ENCODE results near the gene RUFY4.

Gene RUFY4

DNA sequence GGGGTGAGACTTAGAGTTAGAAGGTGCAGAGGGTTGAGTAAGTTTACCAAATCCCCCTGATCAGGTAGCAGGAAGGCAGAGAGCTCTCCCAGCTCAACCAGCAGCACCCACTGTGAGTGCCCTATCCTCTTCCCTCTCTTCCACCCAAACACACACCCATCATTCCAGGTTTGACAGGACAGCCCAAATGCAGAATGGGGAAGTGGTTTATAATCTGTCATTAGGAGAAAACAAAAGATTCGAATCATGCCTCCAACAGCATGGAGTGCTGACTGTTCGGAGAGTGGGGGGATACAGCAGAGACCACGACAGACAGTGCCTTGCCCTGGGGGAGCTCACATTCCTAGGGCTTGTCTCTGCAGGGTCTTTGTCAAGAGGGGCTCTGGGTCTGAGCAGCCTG lies 68.5 kb downstream of the RUFY4 start:
- H2BK12ac ChIP-seq (ENCODE audit: low read length), result no peak overlapping the region
- WGBS (ENCODE audit: extremely low coverage, insufficient coverage, insufficient read length), result no CpG with 5 or more reads among the region's 3 CpGs
- no peak overlapping the region for H2BK120ac ChIP-seq (ENCODE audit: insufficient read depth, low read length, poor library complexity)
- H3K4me2 ChIP-seq (ENCODE audit: low read length), result no peak overlapping the region
- H3K18ac ChIP-seq (ENCODE audit: low read length), result no peak overlapping the region
- H3K79me2 ChIP-seq (ENCODE audit: control insufficient read depth, insufficient read depth, low read length, poor library complexity), result no peaks in the 10 kb centered on the region
- no peaks in the 10 kb centered on the region for H3K27me3 ChIP-seq (ENCODE audit: insufficient read depth, low read length)
- no peak overlapping the region for H2AK5ac ChIP-seq (ENCODE audit: low read length)
- H3K79me1 ChIP-seq (ENCODE audit: low read length), result no peaks in the 10 kb centered on the region
- H3K23ac ChIP-seq (ENCODE audit: low read length), result no peak overlapping the region
- H3K36me3 ChIP-seq (ENCODE audit: control insufficient read depth in 1 of 2, insufficient read depth in 2 of 2, low read length in 2 of 2), result no peaks in the 10 kb centered on the region
- H3K9ac ChIP-seq (ENCODE audit: low read length), result no peak overlapping the region
- no peaks in the 10 kb centered on the region for H3K4me1 ChIP-seq (ENCODE audit: control insufficient read depth in 1 of 2, insufficient read depth in 2 of 2, low read length in 2 of 2)
- DNase-seq, result no peak
- H3K4ac ChIP-seq (ENCODE audit: low read depth, low read length), result no peak overlapping the region
- no peak overlapping the region for H4K8ac ChIP-seq (ENCODE audit: low read depth, low read length)
- H4K12ac ChIP-seq (ENCODE audit: low read depth, low read length), result no peak overlapping the region
- H3K4me3 ChIP-seq (ENCODE audit: low read depth, low read length), result no peak overlapping the region
- no peak overlapping the region for H2BK5ac ChIP-seq (ENCODE audit: low read depth, low read length, poor library complexity)
- H3K14ac ChIP-seq (ENCODE audit: low read length), result no peak overlapping the region
- H4K91ac ChIP-seq (ENCODE audit: low read depth, low read length), result no peak overlapping the region
- H2AFZ ChIP-seq (ENCODE audit: insufficient read depth, low read length, poor library complexity), result no peak overlapping the region
- no peak overlapping the region for H3K27ac ChIP-seq (ENCODE audit: low read depth, low read length)
- H3K9me3 ChIP-seq (ENCODE audit: insufficient read depth, low read depth, low read length), result peaks cover 12% of the 10 kb centered on the region

DNA sequence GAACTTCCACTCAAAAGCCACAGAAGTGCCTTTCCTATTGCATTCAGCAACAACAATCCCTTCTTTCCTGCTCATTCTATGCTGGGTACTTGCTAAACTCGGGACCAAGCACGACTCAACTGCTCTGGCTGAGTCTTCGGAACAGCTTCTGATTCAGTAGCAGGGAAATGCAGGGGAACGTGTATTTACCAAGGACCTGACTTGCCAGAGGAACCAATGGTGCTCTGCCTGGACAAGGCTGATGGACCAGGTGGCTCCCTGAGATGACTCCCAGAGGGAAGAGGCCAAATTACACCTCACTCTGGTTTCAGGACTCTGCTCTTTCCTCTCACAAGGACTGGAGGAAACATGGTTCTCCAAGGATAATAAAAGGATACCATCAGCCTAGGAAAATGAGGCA lies 69.0 kb downstream of the RUFY4 start:
- no peak for DNase-seq
- Histone ChIP-seq H3K9ac (ENCODE audit: low read length) (peak overlapping the region; percentile 49), H2BK5ac (ENCODE audit: low read depth, low read length, poor library complexity) (no peak overlapping the region), H3K4me1 (ENCODE audit: control insufficient read depth in 1 of 2, insufficient read depth in 2 of 2, low read length in 2 of 2) (no peaks in the 10 kb centered on the region), H3K9me3 (ENCODE audit: insufficient read depth, low read depth, low read length) (peaks cover 12% of the 10 kb centered on the region), H3K36me3 (ENCODE audit: control insufficient read depth in 1 of 2, insufficient read depth in 2 of 2, low read length in 2 of 2) (no peaks in the 10 kb centered on the region), H2AFZ (ENCODE audit: insufficient read depth, low read length, poor library complexity) (no peak overlapping the region), H4K8ac (ENCODE audit: low read depth, low read length) (no peak overlapping the region), H3K27ac (ENCODE audit: low read depth, low read length) (no peak overlapping the region), H3K4me2 (ENCODE audit: low read length) (no peak overlapping the region), H3K4me3 (ENCODE audit: low read depth, low read length) (no peak overlapping the region), H3K79me2 (ENCODE audit: control insufficient read depth, insufficient read depth, low read length, poor library complexity) (no peaks in the 10 kb centered on the region), H3K14ac (ENCODE audit: low read length) (no peak overlapping the region), H3K4ac (ENCODE audit: low read depth, low read length) (no peak overlapping the region), H2BK12ac (ENCODE audit: low read length) (no peak overlapping the region), H2BK120ac (ENCODE audit: insufficient read depth, low read length, poor library complexity) (no peak overlapping the region), H2AK5ac (ENCODE audit: low read length) (no peak overlapping the region), H3K18ac (ENCODE audit: low read length) (no peak overlapping the region), H3K23ac (ENCODE audit: low read length) (no peak overlapping the region), H4K91ac (ENCODE audit: low read depth, low read length) (no peak overlapping the region), H3K27me3 (ENCODE audit: insufficient read depth, low read length) (no peaks in the 10 kb centered on the region), H3K79me1 (ENCODE audit: low read length) (no peaks in the 10 kb centered on the region), H4K12ac (ENCODE audit: low read depth, low read length) (no peak overlapping the region)
- WGBS (ENCODE audit: extremely low coverage, insufficient coverage, insufficient read length), result no CpG with 5 or more reads among the region's 4 CpGs

Data from trophoblast cell (in vitro differentiated cells and primary cell).